LNCAP (cell line): ENCODE data around the gene ATRN.

Experiments used
- TF ChIP-seq, protein P1 (sequence below): fragments of 450-650 bp; IDR thresholded peaks from 2 replicates; pipeline ENCODE4 v1.5.1; 2017; ENCODE audit warnings: mild to moderate bottlenecking

The ATRN gene

GRCh38 chr20:3509064-3509463, 38.2 kb downstream of the ATRN start:
- TF ChIP-seq, protein P1, sequence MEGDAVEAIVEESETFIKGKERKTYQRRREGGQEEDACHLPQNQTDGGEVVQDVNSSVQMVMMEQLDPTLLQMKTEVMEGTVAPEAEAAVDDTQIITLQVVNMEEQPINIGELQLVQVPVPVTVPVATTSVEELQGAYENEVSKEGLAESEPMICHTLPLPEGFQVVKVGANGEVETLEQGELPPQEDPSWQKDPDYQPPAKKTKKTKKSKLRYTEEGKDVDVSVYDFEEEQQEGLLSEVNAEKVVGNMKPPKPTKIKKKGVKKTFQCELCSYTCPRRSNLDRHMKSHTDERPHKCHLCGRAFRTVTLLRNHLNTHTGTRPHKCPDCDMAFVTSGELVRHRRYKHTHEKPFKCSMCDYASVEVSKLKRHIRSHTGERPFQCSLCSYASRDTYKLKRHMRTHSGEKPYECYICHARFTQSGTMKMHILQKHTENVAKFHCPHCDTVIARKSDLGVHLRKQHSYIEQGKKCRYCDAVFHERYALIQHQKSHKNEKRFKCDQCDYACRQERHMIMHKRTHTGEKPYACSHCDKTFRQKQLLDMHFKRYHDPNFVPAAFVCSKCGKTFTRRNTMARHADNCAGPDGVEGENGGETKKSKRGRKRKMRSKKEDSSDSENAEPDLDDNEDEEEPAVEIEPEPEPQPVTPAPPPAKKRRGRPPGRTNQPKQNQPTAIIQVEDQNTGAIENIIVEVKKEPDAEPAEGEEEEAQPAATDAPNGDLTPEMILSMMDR: no peak

- TF ChIP-seq, protein P1: no peak
Measured at GRCh38 chr20:3510110-3510509, 39.3 kb downstream of the ATRN start.

DNA sequence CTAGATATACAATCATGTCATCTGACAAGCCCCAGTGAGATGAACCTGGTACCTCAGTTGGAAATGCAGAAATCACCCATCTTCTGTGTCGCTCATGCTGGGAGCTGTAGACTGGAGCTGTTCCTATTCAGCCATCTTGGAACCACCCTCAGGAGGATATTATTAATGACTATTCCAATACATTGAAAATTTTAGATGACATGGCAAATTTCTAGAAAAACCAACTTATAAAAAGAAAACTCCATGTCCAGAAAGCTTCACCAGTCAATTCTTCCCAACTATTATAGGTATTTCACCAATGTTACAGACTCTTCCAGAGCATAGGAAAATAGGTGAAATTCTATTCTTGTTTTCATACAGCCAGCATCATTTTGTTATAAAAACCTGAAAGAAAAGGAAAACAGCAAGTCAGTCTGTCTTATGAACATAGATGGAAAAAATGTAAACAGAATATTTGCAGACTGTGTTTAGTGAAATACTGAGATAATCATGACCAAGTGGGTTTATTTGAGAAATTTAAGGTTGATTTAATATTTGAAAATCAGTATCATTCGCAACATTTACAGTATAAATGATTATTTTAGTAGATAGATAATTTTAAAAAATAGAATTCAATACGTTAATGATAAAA, 43.3 kb downstream of the ATRN start:
- TF ChIP-seq, protein P1: no peak

DNA sequence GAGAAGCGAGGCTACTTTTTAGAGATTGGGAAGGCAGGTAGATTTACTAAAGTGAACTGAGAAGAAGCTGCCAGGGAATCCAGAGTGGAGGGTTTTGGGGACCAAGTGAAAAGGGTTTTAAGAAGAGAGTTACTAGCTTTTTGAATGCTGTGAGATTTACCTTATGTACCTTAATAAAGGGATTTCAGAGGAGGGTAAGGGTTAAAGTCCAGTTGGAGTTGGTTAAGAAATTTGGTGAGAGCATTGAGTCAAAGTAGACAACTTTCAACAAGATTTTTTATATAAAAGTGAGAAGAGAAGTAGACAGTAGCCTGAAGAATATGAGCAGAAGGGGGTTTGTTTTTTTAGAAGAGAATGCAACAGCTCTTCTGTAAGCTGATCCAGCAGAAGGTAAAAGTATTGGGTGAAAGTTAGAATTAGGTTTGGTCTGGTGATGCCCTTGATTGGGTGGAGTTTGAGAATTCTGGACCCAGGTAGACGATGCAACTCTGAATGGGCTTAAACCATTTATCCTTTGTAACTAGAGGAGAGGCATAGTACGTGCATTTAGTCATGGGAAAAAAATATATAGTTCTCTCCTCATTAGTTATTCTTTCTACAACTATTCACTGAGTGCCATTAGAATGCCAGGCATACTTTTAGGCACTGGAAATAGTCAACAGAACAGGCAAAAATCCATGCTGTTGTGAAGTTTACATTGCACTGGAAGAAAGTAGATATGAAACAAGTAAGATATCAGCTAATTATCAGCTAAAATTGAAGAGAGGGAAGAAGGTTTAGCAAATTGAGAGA, 44.8 kb downstream of the ATRN start:
- TF ChIP-seq, protein P1: no peak

GRCh38 chr20:3521852-3522740, 51.3 kb downstream of the ATRN start:
- TF ChIP-seq, protein P1: no peak

DNA sequence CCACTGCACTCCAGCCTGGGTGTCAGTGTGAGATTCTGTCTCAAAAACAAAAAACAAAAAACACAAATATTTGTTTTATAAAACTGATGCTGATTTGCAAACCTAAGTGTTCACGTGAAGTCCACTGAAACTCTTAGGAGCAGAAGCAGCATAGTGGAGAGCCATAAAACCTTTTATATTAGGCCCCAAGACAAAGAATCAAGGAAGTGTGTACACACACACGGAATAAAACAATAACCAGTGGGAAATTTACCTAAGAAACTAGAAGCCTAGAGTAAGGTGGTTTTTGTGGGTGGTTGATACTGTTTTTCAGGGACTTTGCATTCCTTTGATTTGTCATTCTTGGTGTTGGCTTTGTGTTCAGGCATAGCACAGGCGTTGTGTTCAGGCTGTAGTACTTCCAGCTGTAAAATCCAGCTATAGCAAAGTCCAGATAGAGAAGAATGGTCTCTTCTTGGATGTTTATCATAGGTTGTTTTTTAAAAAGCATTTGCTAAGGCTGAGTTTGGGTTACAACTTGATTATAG, 61.3 kb downstream of the ATRN start:
- TF ChIP-seq, protein P1: no peak
